Measurements from ENCODE around the gene GPR31.

Gene GPR31

DNA sequence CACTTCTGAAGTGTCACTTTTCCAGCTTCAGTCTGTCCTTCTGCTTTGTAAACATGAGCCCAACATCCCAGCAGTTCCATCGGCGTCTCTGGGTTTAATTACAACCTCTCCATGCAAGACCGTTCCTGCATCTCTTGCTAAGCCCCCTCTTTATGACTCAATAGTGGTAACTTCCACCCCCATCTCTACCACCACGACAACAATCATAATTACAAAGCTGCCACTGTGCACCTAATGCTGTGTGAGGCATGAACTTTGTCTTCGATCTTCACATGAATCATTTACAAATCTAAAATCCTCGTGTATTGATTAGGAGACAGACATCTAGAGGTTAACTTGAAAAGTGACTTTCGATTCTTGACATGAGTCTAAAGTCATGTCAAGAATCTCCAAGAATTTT is 39.8 kb downstream of the GPR31 start:
- H3K4me2 ChIP-seq (ENCODE audit: low read length) = no peak overlapping the region
- 0 out of 2 replicates have a peak, but pooled peaks cover 2% of the 10 kb centered on the region for H3K9me3 ChIP-seq (ENCODE audit: low read length)
- H3K27me3 ChIP-seq (ENCODE audit: insufficient read depth, low read length) = peaks cover 14% of the 10 kb centered on the region; the same call in 1 of the 2 replicates

DNA sequence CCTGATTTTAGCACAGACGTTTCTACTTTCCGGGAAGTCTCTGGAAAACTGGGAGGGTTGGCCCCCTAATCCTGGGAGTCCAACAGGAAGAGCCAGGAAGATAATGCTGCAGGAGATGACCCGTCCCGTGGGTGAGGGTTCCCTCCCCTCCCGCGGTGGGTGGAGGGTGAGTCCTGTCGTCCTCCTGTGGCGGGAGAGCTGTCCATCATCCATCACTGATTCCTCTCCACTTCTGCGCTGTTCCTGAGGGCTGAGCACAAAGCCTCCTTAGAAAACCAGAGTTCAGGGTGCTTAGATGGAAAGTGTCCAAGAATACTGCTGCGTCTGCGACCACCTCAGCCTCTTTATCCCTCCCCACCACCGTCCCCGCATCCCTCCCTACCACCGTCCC is 40.9 kb downstream of the GPR31 start:
- no peak overlapping the region for H3K27ac ChIP-seq (ENCODE audit: low read depth, low read length, poor library complexity, severe bottlenecking)
- no peaks in the 10 kb centered on the region for H3F3A ChIP-seq (ENCODE audit: insufficient read depth, low read length)
- H4K20me1 ChIP-seq (ENCODE audit: insufficient read depth, low read length) = no peaks in the 10 kb centered on the region
- 0 out of 2 replicates have a peak, but pooled peaks cover 2% of the 10 kb centered on the region for H3K9me3 ChIP-seq (ENCODE audit: low read length)
- no peak overlapping the region for H3K9ac ChIP-seq (ENCODE audit: low read length)
- no peaks in the 10 kb centered on the region; the same call in 1 of the 2 replicates for H3K36me3 ChIP-seq (ENCODE audit: insufficient read depth, low read length)
- TF ChIP-seq, protein P1, sequence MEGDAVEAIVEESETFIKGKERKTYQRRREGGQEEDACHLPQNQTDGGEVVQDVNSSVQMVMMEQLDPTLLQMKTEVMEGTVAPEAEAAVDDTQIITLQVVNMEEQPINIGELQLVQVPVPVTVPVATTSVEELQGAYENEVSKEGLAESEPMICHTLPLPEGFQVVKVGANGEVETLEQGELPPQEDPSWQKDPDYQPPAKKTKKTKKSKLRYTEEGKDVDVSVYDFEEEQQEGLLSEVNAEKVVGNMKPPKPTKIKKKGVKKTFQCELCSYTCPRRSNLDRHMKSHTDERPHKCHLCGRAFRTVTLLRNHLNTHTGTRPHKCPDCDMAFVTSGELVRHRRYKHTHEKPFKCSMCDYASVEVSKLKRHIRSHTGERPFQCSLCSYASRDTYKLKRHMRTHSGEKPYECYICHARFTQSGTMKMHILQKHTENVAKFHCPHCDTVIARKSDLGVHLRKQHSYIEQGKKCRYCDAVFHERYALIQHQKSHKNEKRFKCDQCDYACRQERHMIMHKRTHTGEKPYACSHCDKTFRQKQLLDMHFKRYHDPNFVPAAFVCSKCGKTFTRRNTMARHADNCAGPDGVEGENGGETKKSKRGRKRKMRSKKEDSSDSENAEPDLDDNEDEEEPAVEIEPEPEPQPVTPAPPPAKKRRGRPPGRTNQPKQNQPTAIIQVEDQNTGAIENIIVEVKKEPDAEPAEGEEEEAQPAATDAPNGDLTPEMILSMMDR (IDR thresholded peaks at IDR 0.05; ENCODE audit: low read length) = no peak
- TF ChIP-seq EZH2 (IDR thresholded peaks at IDR 0.05; ENCODE audit: borderline replicate concordance, low read length) = no peak
- no peak overlapping the region for H2AFZ ChIP-seq (ENCODE audit: low read length)
- H3K4me3 ChIP-seq (ENCODE audit: low read depth, low read length, poor library complexity, severe bottlenecking) = no peak overlapping the region
- no peak overlapping the region for H3K4me2 ChIP-seq (ENCODE audit: low read length)
- peaks cover 36% of the 10 kb centered on the region for H3K4me1 ChIP-seq (ENCODE audit: insufficient read depth, low read length, severe bottlenecking)
- H3K27me3 ChIP-seq (ENCODE audit: insufficient read depth, low read length) = peaks cover 13% of the 10 kb centered on the region; the same call in 1 of the 2 replicates
- no peaks in the 10 kb centered on the region for H3K9me2 ChIP-seq (ENCODE audit: low read depth, low read length)
- H3K79me2 ChIP-seq (ENCODE audit: insufficient read depth, low read length) = no peaks in the 10 kb centered on the region

More for the DNA sequence above, 39.8 kb downstream of the GPR31 start:
- H4K20me1 ChIP-seq (ENCODE audit: insufficient read depth, low read length) = no peaks in the 10 kb centered on the region
- no peak overlapping the region for H2AFZ ChIP-seq (ENCODE audit: low read length)
- no peaks in the 10 kb centered on the region; the same call in 1 of the 2 replicates for H3K36me3 ChIP-seq (ENCODE audit: insufficient read depth, low read length)
- H3K79me2 ChIP-seq (ENCODE audit: insufficient read depth, low read length) = no peaks in the 10 kb centered on the region
- peaks cover 27% of the 10 kb centered on the region for H3K4me1 ChIP-seq (ENCODE audit: insufficient read depth, low read length, severe bottlenecking)
- H3K4me3 ChIP-seq (ENCODE audit: low read depth, low read length, poor library complexity, severe bottlenecking) = no peak overlapping the region
- no peak overlapping the region for H3K9ac ChIP-seq (ENCODE audit: low read length)
- no peak overlapping the region for H3K27ac ChIP-seq (ENCODE audit: low read depth, low read length, poor library complexity, severe bottlenecking)
- no peaks in the 10 kb centered on the region for H3F3A ChIP-seq (ENCODE audit: insufficient read depth, low read length)
- TF ChIP-seq EZH2 (IDR thresholded peaks at IDR 0.05; ENCODE audit: borderline replicate concordance, low read length) = no peak
- TF ChIP-seq, protein P1 (IDR thresholded peaks at IDR 0.05; ENCODE audit: low read length) = no peak
- H3K9me2 ChIP-seq (ENCODE audit: low read depth, low read length) = no peaks in the 10 kb centered on the region

DNA sequence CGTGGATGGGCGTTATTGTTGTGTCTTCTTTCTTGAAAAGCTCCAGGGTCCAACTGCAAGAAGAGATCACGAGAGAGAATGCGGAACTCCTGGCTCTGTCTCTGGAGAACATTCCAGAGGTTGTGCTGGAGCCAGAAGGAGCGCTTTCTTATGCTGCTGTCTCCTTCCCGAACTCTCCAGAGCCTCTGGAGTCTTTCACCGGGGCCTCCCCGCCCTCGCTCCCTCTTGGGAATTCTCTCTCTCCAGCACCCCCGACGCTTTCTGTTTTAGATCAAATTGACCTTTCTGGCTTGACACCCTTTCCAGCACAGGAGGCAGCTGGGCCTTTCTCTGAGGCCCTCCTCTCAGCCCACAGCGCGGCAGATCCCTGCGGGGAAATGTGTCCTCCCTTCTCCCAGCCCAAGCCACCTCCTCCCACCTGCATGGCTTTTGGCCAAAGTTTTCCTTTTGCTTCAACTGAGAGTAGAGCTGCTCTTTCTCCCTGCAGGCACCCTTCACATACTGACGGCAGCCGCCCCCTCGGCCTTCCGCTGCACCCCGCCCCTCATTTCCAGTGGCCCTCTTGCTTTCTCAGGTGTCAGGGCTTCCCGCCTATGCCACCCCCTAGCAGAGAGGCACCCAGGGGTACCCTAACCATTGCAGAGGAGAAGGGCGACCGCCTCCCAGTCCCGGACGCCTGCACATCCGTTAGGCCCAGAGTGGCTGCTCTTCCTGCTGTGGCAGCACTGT is 41.5 kb downstream of the GPR31 start:
- H3K4me3 ChIP-seq (ENCODE audit: low read depth, low read length, poor library complexity, severe bottlenecking) = no peak overlapping the region
- peaks cover 7% of the 10 kb centered on the region; the same call in 1 of the 2 replicates for H3K27me3 ChIP-seq (ENCODE audit: insufficient read depth, low read length)
- no peak overlapping the region for H3K27ac ChIP-seq (ENCODE audit: low read depth, low read length, poor library complexity, severe bottlenecking)
- H3K79me2 ChIP-seq (ENCODE audit: insufficient read depth, low read length) = no peaks in the 10 kb centered on the region
- 0 out of 2 replicates have a peak, but pooled peaks cover 2% of the 10 kb centered on the region for H3K9me3 ChIP-seq (ENCODE audit: low read length)
- H3K9ac ChIP-seq (ENCODE audit: low read length) = no peak overlapping the region
- H3F3A ChIP-seq (ENCODE audit: insufficient read depth, low read length) = no peaks in the 10 kb centered on the region
- no peaks in the 10 kb centered on the region; the same call in 1 of the 2 replicates for H3K36me3 ChIP-seq (ENCODE audit: insufficient read depth, low read length)
- TF ChIP-seq, protein P1 (IDR thresholded peaks at IDR 0.05; ENCODE audit: low read length) = no peak
- no peak for TF ChIP-seq EZH2 (IDR thresholded peaks at IDR 0.05; ENCODE audit: borderline replicate concordance, low read length)
- H3K4me1 ChIP-seq (ENCODE audit: insufficient read depth, low read length, severe bottlenecking) = peaks cover 36% of the 10 kb centered on the region
- H3K9me2 ChIP-seq (ENCODE audit: low read depth, low read length) = no peaks in the 10 kb centered on the region
- no peak overlapping the region for H3K4me2 ChIP-seq (ENCODE audit: low read length)
- no peak overlapping the region for H2AFZ ChIP-seq (ENCODE audit: low read length)
- H4K20me1 ChIP-seq (ENCODE audit: insufficient read depth, low read length) = no peaks in the 10 kb centered on the region

All from OCI-LY1 (cell line).